Measurements from ENCODE around the gene ENTPD6.

- TF ChIP-seq CTCF (IDR thresholded peaks at IDR 0.05; ENCODE audit: poor library complexity) (no peak), EZH2phosphoT487 (IDR thresholded peaks at IDR 0.05; ENCODE audit: low read depth, severe bottlenecking, unreplicated experiment) (no peak), EZH2 (IDR thresholded peaks at IDR 0.05; ENCODE audit: borderline replicate concordance) (no peak)
These were observed 11.8 kb downstream of the ENTPD6 start for GRCh38 chr20:25207149-25207959.
